Astrocyte of the cerebellum (primary cell): ENCODE measurements around the gene SPACA7.

Experiments
- DNase-seq: peaks from one replicate; pipeline ENCODE4 v3.0.0-alpha.2; 2011; ENCODE audit warnings: low read depth
- H3K4me3 ChIP-seq: 2 replicates; pipeline ENCODE4 v1.5.1; 2011; ENCODE audit warnings: mild to moderate bottlenecking, low read depth, low read length, moderate library complexity
- CTCF ChIP-seq: IDR thresholded peaks from 2 replicates; pipeline ENCODE4 v1.5.1; 2012; ENCODE audit warnings: low read length, low read depth, moderate library complexity, mild to moderate bottlenecking; ENCODE audit errors: missing control alignments
- in situ Hi-C: cut with HindIII; loops from 2 replicates; pipeline ENCODE4 v1.10.0; 2017; ENCODE audit warnings: low sequenced_read_pairs

Gene SPACA7

GRCh38 chr13:112450904-112451240, 74.7 kb downstream of the SPACA7 start:
- in situ Hi-C loops = no loop called here
- no peak for DNase-seq
- TF ChIP-seq CTCF = no peak
- no peak overlapping the region for H3K4me3 ChIP-seq

- no peak overlapping the region for H3K4me3 ChIP-seq
- in situ Hi-C loops = no loop called here
- no peak for DNase-seq
- TF ChIP-seq CTCF = no peak
Observed at GRCh38 chr13:112451512-112452379, 75.6 kb downstream of the SPACA7 start.

GRCh38 chr13:112452380-112453206, 76.4 kb downstream of the SPACA7 start:
- in situ Hi-C loops = no loop called here
- DNase-seq = no peak
- H3K4me3 ChIP-seq = no peak overlapping the region
- no peak for TF ChIP-seq CTCF

GRCh38 chr13:112453207-112453829, 77.2 kb downstream of the SPACA7 start:
- no peak for TF ChIP-seq CTCF
- in situ Hi-C loops = no loop called here
- DNase-seq = no peak
- H3K4me3 ChIP-seq = no peak overlapping the region

GRCh38 chr13:112453874-112454647, 77.9 kb downstream of the SPACA7 start:
- TF ChIP-seq CTCF = no peak
- H3K4me3 ChIP-seq = no peak overlapping the region
- in situ Hi-C loops = no loop called here
- DNase-seq = no peak
